Measurements from ENCODE around the gene HELT. TPM values are rescaled to one million over a fixed set of nuclear protein-coding genes. Genes with fewer than 3 reads are reported as not detected.

HELT gene
- total and polyA plus RNA-seq, 4 donors, result not detected

GRCh38 chr4:185005219-185005819, 13.0 kb upstream of the HELT start:
- TF ChIP-seq CTCF (IDR thresholded peaks at IDR 0.05; ENCODE audit: low read depth, low read length, missing input control) (peak; percentile 89), GABPA (IDR thresholded peaks at IDR 0.05 in 1 of 2, conservative IDR thresholded peaks at IDR 0.05 in 1 of 2) (no peak), RXRA (IDR thresholded peaks at IDR 0.05) (peak in 1 of 2 donors; percentile 28), RAD21 (IDR thresholded peaks at IDR 0.05) (peak; percentile 85 to 95)
- peak overlapping the region in 1 of 3 donors; percentile 33 for H3K4me3 ChIP-seq (ENCODE audit: low read depth in 1 of 3, low read length in 3 of 3)
- no peak overlapping the region for H3K9ac ChIP-seq (ENCODE audit: low read depth in 1 of 2, low read length in 2 of 2)
- DNase-seq (ENCODE audit: low spot score), result peak; percentile 82
- no peaks in the 10 kb centered on the region for H3K27me3 ChIP-seq (ENCODE audit: control insufficient read depth in 4 of 4, insufficient read depth in 4 of 4, low read length in 3 of 4)
- H3K9me3 ChIP-seq (ENCODE audit: control insufficient read depth in 4 of 4, low read length in 3 of 4), result no peaks in the 10 kb centered on the region
- no peak overlapping the region for H3K27ac ChIP-seq (ENCODE audit: low read depth in 1 of 2, low read length in 2 of 2)
- H3K4me1 ChIP-seq (ENCODE audit: control insufficient read depth in 4 of 4, insufficient read depth in 4 of 4, low read length in 3 of 4), result peaks cover 0 to 12% (median 6%) of the 10 kb centered on the region in 4 donors
- 6% methylated on average over 22 of the region's 22 CpGs for WGBS
- H3K36me3 ChIP-seq (ENCODE audit: control insufficient read depth in 4 of 4, insufficient read depth in 3 of 4, low read depth in 1 of 4, low read length in 3 of 4), result no peaks in the 10 kb centered on the region

DNA sequence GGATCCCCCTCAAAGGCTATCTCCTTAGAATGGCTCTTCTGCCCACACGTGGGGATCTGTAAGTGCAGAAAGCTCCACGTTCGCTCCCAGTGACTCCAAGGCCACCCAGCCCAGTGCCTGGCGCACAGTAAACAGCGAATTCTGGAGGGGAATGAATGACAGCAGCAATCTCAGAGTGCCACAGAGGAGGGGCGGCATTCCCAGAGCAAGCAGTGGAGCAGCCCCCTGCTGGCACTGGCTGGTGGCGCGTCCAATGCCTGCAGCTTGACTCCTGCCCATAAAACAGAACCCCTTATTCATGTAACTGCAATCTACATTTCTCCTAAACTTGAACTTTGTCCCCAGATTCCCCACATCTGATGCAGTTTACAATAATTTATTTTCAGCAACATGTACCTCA, 6.9 kb upstream of the HELT start:
- H3K4me1 ChIP-seq (ENCODE audit: control insufficient read depth in 4 of 4, insufficient read depth in 4 of 4, low read length in 3 of 4), result peaks cover 0 to 7% (median 4%) of the 10 kb centered on the region in 4 donors
- no peak overlapping the region for H3K9ac ChIP-seq (ENCODE audit: low read depth in 1 of 2, low read length in 2 of 2)
- no peak overlapping the region for H3K4me3 ChIP-seq (ENCODE audit: low read depth in 1 of 3, low read length in 3 of 3)
- H3K27me3 ChIP-seq (ENCODE audit: control insufficient read depth in 4 of 4, insufficient read depth in 4 of 4, low read length in 3 of 4), result peaks cover 2 to 11% (median 7%) of the 10 kb centered on the region in 4 donors
- H3K36me3 ChIP-seq (ENCODE audit: control insufficient read depth in 4 of 4, insufficient read depth in 3 of 4, low read depth in 1 of 4, low read length in 3 of 4), result no peaks in the 10 kb centered on the region
- DNase-seq (ENCODE audit: low spot score), result no peak
- WGBS, result 40% methylated on average over 8 of the region's 8 CpGs
- H3K27ac ChIP-seq (ENCODE audit: low read depth in 1 of 2, low read length in 2 of 2), result no peak overlapping the region
- no peaks in the 10 kb centered on the region for H3K9me3 ChIP-seq (ENCODE audit: control insufficient read depth in 4 of 4, low read length in 3 of 4)
- TF ChIP-seq HNF4A (conservative IDR thresholded peaks at IDR 0.05) (no peak), CTCF (IDR thresholded peaks at IDR 0.05; ENCODE audit: low read depth, low read length, missing input control) (peak; percentile 30), RAD21 (IDR thresholded peaks at IDR 0.05) (peak in 1 of 2 donors; percentile 49), TAF1 (conservative IDR thresholded peaks at IDR 0.05) (no peak), ZBTB33 (IDR thresholded peaks at IDR 0.05) (no peak), FOXA2 (IDR thresholded peaks at IDR 0.05) (no peak)

DNA sequence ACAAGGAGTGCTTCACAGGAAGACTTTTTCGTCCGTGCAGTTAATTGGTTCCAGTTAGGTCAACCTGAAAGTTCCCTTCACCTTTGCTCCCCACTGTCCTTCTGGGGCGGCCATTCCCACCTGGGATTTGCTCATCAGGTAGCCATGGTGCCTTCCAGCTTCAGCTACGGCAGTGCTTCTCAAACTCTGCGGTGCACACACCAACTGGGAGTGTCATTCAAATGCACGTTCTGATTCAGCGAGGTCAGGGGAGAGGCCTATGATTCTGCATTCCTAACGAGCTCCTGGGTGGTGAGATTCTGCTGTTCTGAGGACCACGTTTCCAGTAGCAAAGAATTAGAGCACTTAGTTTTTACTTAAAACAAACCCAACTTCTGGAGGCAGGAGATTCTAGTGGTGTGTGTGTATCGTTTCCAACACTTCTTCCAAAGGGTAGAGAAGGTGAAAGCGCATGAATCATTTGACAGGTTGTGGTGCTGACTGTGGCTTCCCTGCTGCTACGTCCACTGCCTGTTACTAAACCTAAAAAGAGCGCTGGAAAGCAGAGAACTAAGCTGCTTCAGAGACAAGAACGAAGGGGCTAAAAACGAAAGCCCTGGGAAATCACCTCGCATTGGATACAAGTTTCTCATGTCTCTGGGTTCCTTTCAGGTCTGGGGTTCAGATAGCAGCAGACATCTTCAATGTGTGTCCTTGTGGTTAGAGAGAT, 4.7 kb upstream of the HELT start:
- peaks cover 4 to 25% (median 13%) of the 10 kb centered on the region in 4 donors for H3K4me1 ChIP-seq (ENCODE audit: control insufficient read depth in 4 of 4, insufficient read depth in 4 of 4, low read length in 3 of 4)
- H3K27ac ChIP-seq (ENCODE audit: low read depth in 1 of 2, low read length in 2 of 2), result no peak overlapping the region
- H3K4me3 ChIP-seq (ENCODE audit: low read depth in 1 of 3, low read length in 3 of 3), result no peak overlapping the region
- H3K9ac ChIP-seq (ENCODE audit: low read depth in 1 of 2, low read length in 2 of 2), result no peak overlapping the region
- DNase-seq (ENCODE audit: low spot score), result no peak
- 46% methylated on average over 16 of the region's 16 CpGs for WGBS
- H3K27me3 ChIP-seq (ENCODE audit: control insufficient read depth in 4 of 4, insufficient read depth in 4 of 4, low read length in 3 of 4), result peaks cover 2 to 13% (median 10%) of the 10 kb centered on the region in 4 donors
- H3K36me3 ChIP-seq (ENCODE audit: control insufficient read depth in 4 of 4, insufficient read depth in 3 of 4, low read depth in 1 of 4, low read length in 3 of 4), result no peaks in the 10 kb centered on the region
- no peaks in the 10 kb centered on the region for H3K9me3 ChIP-seq (ENCODE audit: control insufficient read depth in 4 of 4, low read length in 3 of 4)
- TF ChIP-seq RXRA (IDR thresholded peaks at IDR 0.05) (no peak), TAF1 (conservative IDR thresholded peaks at IDR 0.05) (no peak)
- TF ChIP-seq, protein P1, sequence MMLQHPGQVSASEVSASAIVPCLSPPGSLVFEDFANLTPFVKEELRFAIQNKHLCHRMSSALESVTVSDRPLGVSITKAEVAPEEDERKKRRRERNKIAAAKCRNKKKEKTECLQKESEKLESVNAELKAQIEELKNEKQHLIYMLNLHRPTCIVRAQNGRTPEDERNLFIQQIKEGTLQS (IDR thresholded peaks at IDR 0.05), result no peak
